H1 (cell line): ENCODE measurements around the gene AANAT.

Source experiments
- CTCF ChIP-seq, 3 experiments: IDR thresholded peaks; 1 replicate in 2 of 3; 2 replicates in 1 of 3; pipeline versions ENCODE4 v1.5.1 to v1.6.1; 2011; ENCODE audit warnings: low read length in 3 of 3, mild to moderate bottlenecking in 3 of 3, inconsistent platforms in 2 of 3, low read depth in 1 of 3, moderate library complexity in 1 of 3; ENCODE audit not compliant: insufficient read depth in 1 of 3; ENCODE audit errors: control extremely low read depth in 1 of 3
- EP300 ChIP-seq, 2 experiments: IDR thresholded peaks; 1 replicate in 1 of 2; 2 replicates in 1 of 2; pipeline ENCODE4 v1.6.1; 2011 to 2012; ENCODE audit warnings: low read depth in 2 of 2, low read length in 2 of 2, mild to moderate bottlenecking in 2 of 2, borderline replicate concordance in 1 of 2, inconsistent platforms in 1 of 2, moderate library complexity in 1 of 2
- KDM5A ChIP-seq: fragments of 200-600 bp; IDR thresholded peaks from 2 replicates; pipeline ENCODE4 v1.7.1; 2012; ENCODE audit warnings: mild to moderate bottlenecking, low read length, inconsistent platforms, mixed read lengths
- POLR2A ChIP-seq, 2 experiments: IDR thresholded peaks; 1 replicate in 1 of 2; 2 replicates in 1 of 2; pipeline ENCODE4 v1.6.1; 2011; ENCODE audit warnings: low read depth in 2 of 2, low read length in 2 of 2, mild to moderate bottlenecking in 2 of 2; ENCODE audit errors: control extremely low read depth in 1 of 2
- RAD21 ChIP-seq, 2 experiments: IDR thresholded peaks in 1 of 2; conservative IDR thresholded peaks in 1 of 2; 2 replicates each; pipeline ENCODE4 v1.6.1; 2011; ENCODE audit warnings: low read depth in 2 of 2, low read length in 2 of 2, improper control_type of control experiment in 1 of 2, inconsistent platforms in 1 of 2, mild to moderate bottlenecking in 1 of 2, moderate library complexity in 1 of 2
- SAP30 ChIP-seq: fragments of 300-600 bp; sonication (generic); IDR thresholded peaks from 2 replicates; pipeline ENCODE4 v1.7.1; 2012; ENCODE audit warnings: low read length, moderate library complexity, mild to moderate bottlenecking, inconsistent platforms; ENCODE audit not compliant: insufficient read depth, insufficient replicate concordance
- SIN3A ChIP-seq, 2 experiments: IDR thresholded peaks in 1 of 2; conservative IDR thresholded peaks in 1 of 2; 2 replicates each; pipeline ENCODE4 v1.6.1; 2011 to 2012; ENCODE audit warnings: low read length in 2 of 2, improper control_type of control experiment in 1 of 2, low read depth in 1 of 2, mild to moderate bottlenecking in 1 of 2
- TBP ChIP-seq: IDR thresholded peaks from 2 replicates; pipeline ENCODE4 v1.6.1; 2011; ENCODE audit warnings: low read depth, low read length, improper control_type of control experiment

GRCh38 chr17:76461765-76462555 lies 5.4 kb upstream of the AANAT start:
- TF ChIP-seq RAD21 (IDR thresholded peaks at IDR 0.05 in 1 of 2, conservative IDR thresholded peaks at IDR 0.05 in 1 of 2; ENCODE audit: low read depth in 2 of 2, low read length in 2 of 2) (no peak), POLR2A (IDR thresholded peaks at IDR 0.05; ENCODE audit: control extremely low read depth in 1 of 2, low read depth in 2 of 2, low read length in 2 of 2) (no peak), SIN3A (conservative IDR thresholded peaks at IDR 0.05 in 1 of 2, IDR thresholded peaks at IDR 0.05 in 1 of 2; ENCODE audit: low read depth in 1 of 2, low read length in 2 of 2) (no peak), SAP30 (no peak), CTCF (IDR thresholded peaks at IDR 0.05; ENCODE audit: control extremely low read depth in 1 of 3, insufficient read depth in 1 of 3, low read depth in 1 of 3, low read length in 3 of 3) (no peak), KDM5A (no peak), EP300 (IDR thresholded peaks at IDR 0.05; ENCODE audit: borderline replicate concordance in 1 of 2, low read depth in 2 of 2, low read length in 2 of 2) (no peak), TBP (no peak)
